ENCODE data around the gene PDE10A.

PDE10A gene

GRCh38 chr6:165692106-165692653, 29.1 kb upstream of the PDE10A start:
- H3K27me3 Mint-ChIP-seq = no peaks in the 10 kb centered on the region

GRCh38 chr6:165689699-165690098, 26.7 kb upstream of the PDE10A start:
- no peak for DNase-seq (ENCODE audit: low spot score in 2 of 2)
- Mint-ChIP-seq H3K27me3 (no peaks in the 10 kb centered on the region), H3K4me1 (no peaks in the 10 kb centered on the region), H3K4me3 (no peak overlapping the region), H3K27ac (no peak overlapping the region), H3K9me3 (peaks cover 6% of the 10 kb centered on the region), H3K36me3 (no peaks in the 10 kb centered on the region)
- ATAC-seq (ENCODE audit: low read depth) = no peak

More at GRCh38 chr6:165692106-165692653, 29.1 kb upstream of the PDE10A start:
- H3K4me1 Mint-ChIP-seq = no peaks in the 10 kb centered on the region
- peaks cover 9% of the 10 kb centered on the region for H3K9me3 Mint-ChIP-seq
- H3K4me3 Mint-ChIP-seq = no peak overlapping the region
- ATAC-seq (ENCODE audit: low read depth) = no peak
- H3K27ac Mint-ChIP-seq = no peak overlapping the region
- DNase-seq (ENCODE audit: low spot score in 2 of 2) = no peak
- no peaks in the 10 kb centered on the region for H3K36me3 Mint-ChIP-seq

GRCh38 chr6:165686596-165687365, 23.7 kb upstream of the PDE10A start:
- no peak for DNase-seq (ENCODE audit: low spot score in 2 of 2)
- peaks cover 2% of the 10 kb centered on the region for H3K27me3 Mint-ChIP-seq
- no peaks in the 10 kb centered on the region for H3K36me3 Mint-ChIP-seq
- no peak for ATAC-seq (ENCODE audit: low read depth)
- no peaks in the 10 kb centered on the region for H3K4me1 Mint-ChIP-seq
- H3K27ac Mint-ChIP-seq = no peak overlapping the region
- H3K9me3 Mint-ChIP-seq = peaks cover 6% of the 10 kb centered on the region
- H3K4me3 Mint-ChIP-seq = no peak overlapping the region

- Mint-ChIP-seq H3K36me3 (no peaks in the 10 kb centered on the region), H3K4me1 (no peaks in the 10 kb centered on the region), H3K4me3 (no peak overlapping the region), H3K27me3 (peaks cover 2% of the 10 kb centered on the region), H3K9me3 (peaks cover 4% of the 10 kb centered on the region), H3K27ac (no peak overlapping the region)
- ATAC-seq (ENCODE audit: low read depth) = no peak
- DNase-seq (ENCODE audit: low spot score in 2 of 2) = no peak
These were observed 22.3 kb upstream of the PDE10A start for GRCh38 chr6:165685302-165685701.

GRCh38 chr6:165684333-165684732, 21.3 kb upstream of the PDE10A start:
- H3K27ac Mint-ChIP-seq = no peak overlapping the region
- ATAC-seq (ENCODE audit: low read depth) (no peak), DNase-seq (ENCODE audit: low spot score in 2 of 2) (no peak)
- H3K4me3 Mint-ChIP-seq = no peak overlapping the region
- H3K4me1 Mint-ChIP-seq = no peaks in the 10 kb centered on the region
- H3K27me3 Mint-ChIP-seq = peaks cover 2% of the 10 kb centered on the region
- no peaks in the 10 kb centered on the region for H3K36me3 Mint-ChIP-seq
- peaks cover 3% of the 10 kb centered on the region for H3K9me3 Mint-ChIP-seq

- H3K9me3 Mint-ChIP-seq = peaks cover 7% of the 10 kb centered on the region
- DNase-seq (ENCODE audit: low spot score in 2 of 2) (no peak), ATAC-seq (ENCODE audit: low read depth) (no peak)
- H3K27me3 Mint-ChIP-seq = peaks cover 2% of the 10 kb centered on the region
- no peak overlapping the region for H3K4me3 Mint-ChIP-seq
- no peaks in the 10 kb centered on the region for H3K4me1 Mint-ChIP-seq
- no peaks in the 10 kb centered on the region for H3K36me3 Mint-ChIP-seq
- no peak overlapping the region for H3K27ac Mint-ChIP-seq
These were observed 17.9 kb upstream of the PDE10A start for GRCh38 chr6:165680975-165681374.

- H3K27ac Mint-ChIP-seq = no peak overlapping the region
- no peaks in the 10 kb centered on the region for H3K36me3 Mint-ChIP-seq
- peaks cover 7% of the 10 kb centered on the region for H3K9me3 Mint-ChIP-seq
- peaks cover 2% of the 10 kb centered on the region for H3K27me3 Mint-ChIP-seq
- ATAC-seq (ENCODE audit: low read depth) (no peak), DNase-seq (ENCODE audit: low spot score in 2 of 2) (no peak)
- H3K4me3 Mint-ChIP-seq = no peak overlapping the region
- no peaks in the 10 kb centered on the region for H3K4me1 Mint-ChIP-seq
These were observed 16.3 kb upstream of the PDE10A start for GRCh38 chr6:165679326-165679725.

- H3K27me3 Mint-ChIP-seq = peaks cover 2% of the 10 kb centered on the region
- H3K27ac Mint-ChIP-seq = no peak overlapping the region
- peaks cover 7% of the 10 kb centered on the region for H3K9me3 Mint-ChIP-seq
- H3K4me1 Mint-ChIP-seq = no peaks in the 10 kb centered on the region
- no peak overlapping the region for H3K4me3 Mint-ChIP-seq
- H3K36me3 Mint-ChIP-seq = no peaks in the 10 kb centered on the region
- ATAC-seq (ENCODE audit: low read depth) = no peak
- no peak for DNase-seq (ENCODE audit: low spot score in 2 of 2)
These were observed 15.9 kb upstream of the PDE10A start for GRCh38 chr6:165678904-165679303.

- ATAC-seq (ENCODE audit: low read depth) = no peak
- no peaks in the 10 kb centered on the region for H3K4me1 Mint-ChIP-seq
- H3K36me3 Mint-ChIP-seq = no peaks in the 10 kb centered on the region
- H3K27ac Mint-ChIP-seq = no peak overlapping the region
- DNase-seq (ENCODE audit: low spot score in 2 of 2) = no peak
- no peak overlapping the region for H3K4me3 Mint-ChIP-seq
- H3K9me3 Mint-ChIP-seq = peaks cover 7% of the 10 kb centered on the region
- H3K27me3 Mint-ChIP-seq = peaks cover 2% of the 10 kb centered on the region
These were observed 15.4 kb upstream of the PDE10A start for GRCh38 chr6:165678429-165678828.

GRCh38 chr6:165677091-165677490, 14.1 kb upstream of the PDE10A start:
- no peak overlapping the region for H3K27ac Mint-ChIP-seq
- no peaks in the 10 kb centered on the region for H3K27me3 Mint-ChIP-seq
- H3K4me3 Mint-ChIP-seq = no peak overlapping the region
- DNase-seq (ENCODE audit: low spot score in 2 of 2) = no peak
- H3K4me1 Mint-ChIP-seq = no peaks in the 10 kb centered on the region
- no peak for ATAC-seq (ENCODE audit: low read depth)
- H3K36me3 Mint-ChIP-seq = no peaks in the 10 kb centered on the region
- peaks cover 7% of the 10 kb centered on the region for H3K9me3 Mint-ChIP-seq

- H3K27ac Mint-ChIP-seq = no peak overlapping the region
- no peak overlapping the region for H3K4me3 Mint-ChIP-seq
- H3K4me1 Mint-ChIP-seq = no peaks in the 10 kb centered on the region
- DNase-seq (ENCODE audit: low spot score in 2 of 2) (no peak), ATAC-seq (ENCODE audit: low read depth) (no peak)
- peaks cover 7% of the 10 kb centered on the region for H3K9me3 Mint-ChIP-seq
- no peaks in the 10 kb centered on the region for H3K36me3 Mint-ChIP-seq
- H3K27me3 Mint-ChIP-seq = no peaks in the 10 kb centered on the region
These were observed 13.5 kb upstream of the PDE10A start for GRCh38 chr6:165676435-165677068.

- H3K4me3 Mint-ChIP-seq = no peak overlapping the region
- ATAC-seq (ENCODE audit: low read depth) (no peak), DNase-seq (ENCODE audit: low spot score in 2 of 2) (no peak)
- no peak overlapping the region for H3K27ac Mint-ChIP-seq
- H3K27me3 Mint-ChIP-seq = peaks cover 3% of the 10 kb centered on the region
- no peaks in the 10 kb centered on the region for H3K36me3 Mint-ChIP-seq
- no peaks in the 10 kb centered on the region for H3K4me1 Mint-ChIP-seq
- peaks cover 7% of the 10 kb centered on the region for H3K9me3 Mint-ChIP-seq
These were observed 12.1 kb upstream of the PDE10A start for GRCh38 chr6:165675120-165675519.

GRCh38 chr6:165674155-165675029, 11.4 kb upstream of the PDE10A start:
- no peak for DNase-seq (ENCODE audit: low spot score in 2 of 2)
- Mint-ChIP-seq H3K36me3 (no peaks in the 10 kb centered on the region), H3K27ac (no peak overlapping the region), H3K9me3 (peaks cover 7% of the 10 kb centered on the region), H3K4me1 (no peaks in the 10 kb centered on the region), H3K4me3 (no peak overlapping the region), H3K27me3 (peaks cover 3% of the 10 kb centered on the region)
- no peak for ATAC-seq (ENCODE audit: low read depth)

- ATAC-seq (ENCODE audit: low read depth) (no peak), DNase-seq (ENCODE audit: low spot score in 2 of 2) (no peak)
- H3K27me3 Mint-ChIP-seq = peaks cover 8% of the 10 kb centered on the region
- no peaks in the 10 kb centered on the region for H3K4me1 Mint-ChIP-seq
- H3K4me3 Mint-ChIP-seq = no peak overlapping the region
- no peaks in the 10 kb centered on the region for H3K9me3 Mint-ChIP-seq
- no peak overlapping the region for H3K27ac Mint-ChIP-seq
- H3K36me3 Mint-ChIP-seq = no peaks in the 10 kb centered on the region
These were observed 8.3 kb upstream of the PDE10A start for GRCh38 chr6:165671222-165671768.

All from memory B cell (primary cell).